ENCODE results near the gene EYS. TPM values are rescaled to one million over a fixed set of nuclear protein-coding genes. Genes with fewer than 3 reads are reported as not detected.

Gene EYS
- total RNA-seq, 1 experiment from 2014 or later, result not detected

GRCh38 chr6:64217721-64218620 is 1489.1 kb downstream of the EYS start:
- no peak for DNase-seq (ENCODE audit: low spot score)

GRCh38 chr6:64214373-64214772 is 1492.7 kb downstream of the EYS start:
- in situ Hi-C loops (cut with HindIII; ENCODE audit: low sequenced_read_pairs), result no loop called here
- no peak for DNase-seq (ENCODE audit: low spot score)

More at GRCh38 chr6:64217721-64218620, 1489.1 kb downstream of the EYS start:
- in situ Hi-C loops (cut with HindIII; ENCODE audit: low sequenced_read_pairs), result no loop called here

GRCh38 chr6:64213697-64214096 is 1493.3 kb downstream of the EYS start:
- in situ Hi-C loops (cut with HindIII; ENCODE audit: low sequenced_read_pairs), result no loop called here
- no peak for DNase-seq (ENCODE audit: low spot score)

- DNase-seq (ENCODE audit: low spot score), result no peak
- in situ Hi-C loops (cut with HindIII; ENCODE audit: low sequenced_read_pairs), result no loop called here
Observed at GRCh38 chr6:64197246-64197645, 1509.8 kb downstream of the EYS start.

GRCh38 chr6:64186592-64186991 is 1520.4 kb downstream of the EYS start:
- no peak for DNase-seq (ENCODE audit: low spot score)
- in situ Hi-C loops (cut with HindIII; ENCODE audit: low sequenced_read_pairs), result no loop called here

- DNase-seq (ENCODE audit: low spot score), result no peak
- in situ Hi-C loops (cut with HindIII; ENCODE audit: low sequenced_read_pairs), result no loop called here
Observed at GRCh38 chr6:64185621-64186020, 1521.4 kb downstream of the EYS start.

GRCh38 chr6:64175296-64175695 is 1531.7 kb downstream of the EYS start:
- in situ Hi-C loops (cut with HindIII; ENCODE audit: low sequenced_read_pairs), result no loop called here
- DNase-seq (ENCODE audit: low spot score), result no peak

- in situ Hi-C loops (cut with HindIII; ENCODE audit: low sequenced_read_pairs), result no loop called here
- DNase-seq (ENCODE audit: low spot score), result no peak
Observed at GRCh38 chr6:64170316-64170715, 1536.7 kb downstream of the EYS start.

GRCh38 chr6:64160486-64160885 is 1546.5 kb downstream of the EYS start:
- in situ Hi-C loops (cut with HindIII; ENCODE audit: low sequenced_read_pairs), result no loop called here
- DNase-seq (ENCODE audit: low spot score), result no peak

- in situ Hi-C loops (cut with HindIII; ENCODE audit: low sequenced_read_pairs), result no loop called here
- no peak for DNase-seq (ENCODE audit: low spot score)
Observed at GRCh38 chr6:64155063-64155462, 1552.0 kb downstream of the EYS start.

GRCh38 chr6:64146876-64147275 is 1560.2 kb downstream of the EYS start:
- DNase-seq (ENCODE audit: low spot score), result no peak
- in situ Hi-C loops (cut with HindIII; ENCODE audit: low sequenced_read_pairs), result no loop called here

GRCh38 chr6:64146094-64146493 is 1560.9 kb downstream of the EYS start:
- in situ Hi-C loops (cut with HindIII; ENCODE audit: low sequenced_read_pairs), result no loop called here
- no peak for DNase-seq (ENCODE audit: low spot score)

- DNase-seq (ENCODE audit: low spot score), result no peak
- in situ Hi-C loops (cut with HindIII; ENCODE audit: low sequenced_read_pairs), result no loop called here
Observed at GRCh38 chr6:64145658-64146057, 1561.4 kb downstream of the EYS start.

- no peak for DNase-seq (ENCODE audit: low spot score)
Observed at GRCh38 chr6:64143101-64143500, 1563.9 kb downstream of the EYS start.

GRCh38 chr6:64141680-64142079 is 1565.3 kb downstream of the EYS start:
- in situ Hi-C loops (cut with HindIII; ENCODE audit: low sequenced_read_pairs), result no loop called here
- no peak for DNase-seq (ENCODE audit: low spot score)

More at GRCh38 chr6:64143101-64143500, 1563.9 kb downstream of the EYS start:
- in situ Hi-C loops (cut with HindIII; ENCODE audit: low sequenced_read_pairs), result no loop called here

GRCh38 chr6:64128301-64129024 is 1578.6 kb downstream of the EYS start:
- DNase-seq (ENCODE audit: low spot score), result no peak
- in situ Hi-C loops (cut with HindIII; ENCODE audit: low sequenced_read_pairs), result no loop called here

GRCh38 chr6:64123761-64124633 is 1583.0 kb downstream of the EYS start:
- in situ Hi-C loops (cut with HindIII; ENCODE audit: low sequenced_read_pairs), result no loop called here
- no peak for DNase-seq (ENCODE audit: low spot score)

- in situ Hi-C loops (cut with HindIII; ENCODE audit: low sequenced_read_pairs), result no loop called here
- no peak for DNase-seq (ENCODE audit: low spot score)
Observed at GRCh38 chr6:64122712-64123375, 1584.2 kb downstream of the EYS start.

GRCh38 chr6:64121011-64121565 is 1585.9 kb downstream of the EYS start:
- no peak for DNase-seq (ENCODE audit: low spot score)
- in situ Hi-C loops (cut with HindIII; ENCODE audit: low sequenced_read_pairs), result no loop called here
